HCT116 (cell line): ENCODE results near the gene STON2.

Experiments used
- EZH2phosphoT487 ChIP-seq: fragments of 200-600 bp; IDR thresholded peaks from 2 replicates; pipeline ENCODE4 v1.6.1; 2018; ENCODE audit warnings: antibody characterized with exemption, borderline replicate concordance
- POLR2A ChIP-seq: IDR thresholded peaks from 2 replicates; pipeline ENCODE4 v1.7.0; 2011; ENCODE audit warnings: borderline replicate concordance; ENCODE audit not compliant: insufficient read depth, insufficient read length; ENCODE audit errors: extremely low read depth
- POLR2AphosphoS5 ChIP-seq: IDR thresholded peaks from 2 replicates; pipeline ENCODE4 v1.6.1; 2011; ENCODE audit warnings: mild to moderate bottlenecking, low read depth, low read length, moderate library complexity
- RAD21 ChIP-seq: IDR thresholded peaks from 2 replicates; pipeline ENCODE4 v1.6.1; 2012; ENCODE audit warnings: low read depth, mild to moderate bottlenecking
- SIN3A ChIP-seq: IDR thresholded peaks from 2 replicates; pipeline ENCODE4 v1.6.1; 2012; ENCODE audit warnings: low read depth
- SP1 ChIP-seq: IDR thresholded peaks from 2 replicates; pipeline ENCODE4 v1.6.1; 2012; ENCODE audit warnings: low read depth
- TF ChIP-seq, protein P1 (sequence below): IDR thresholded peaks from 2 replicates; pipeline ENCODE4 v1.6.1; 2012
- TF ChIP-seq, protein P2 (sequence below), 3 experiments: fragments of 200-600 bp in 1 of 3; sonication (generic) in 1 of 3; IDR thresholded peaks in 2 of 3; conservative IDR thresholded peaks in 1 of 3; 2 replicates each; pipeline ENCODE4 v1.5.1; 2012 to 2017; ENCODE audit warnings: low read depth in 2 of 3, low read length in 2 of 3, antibody characterized with exemption in 1 of 3, borderline replicate concordance in 1 of 3, control low read depth in 1 of 3, mild to moderate bottlenecking in 1 of 3, mixed read lengths in 1 of 3, mixed run types in 1 of 3, moderate library complexity in 1 of 3; ENCODE audit not compliant: insufficient read depth in 1 of 3
- TF ChIP-seq, protein P3 (sequence below): IDR thresholded peaks from 2 replicates; pipeline ENCODE4 v1.6.1; 2012; ENCODE audit warnings: low read depth

DNA sequence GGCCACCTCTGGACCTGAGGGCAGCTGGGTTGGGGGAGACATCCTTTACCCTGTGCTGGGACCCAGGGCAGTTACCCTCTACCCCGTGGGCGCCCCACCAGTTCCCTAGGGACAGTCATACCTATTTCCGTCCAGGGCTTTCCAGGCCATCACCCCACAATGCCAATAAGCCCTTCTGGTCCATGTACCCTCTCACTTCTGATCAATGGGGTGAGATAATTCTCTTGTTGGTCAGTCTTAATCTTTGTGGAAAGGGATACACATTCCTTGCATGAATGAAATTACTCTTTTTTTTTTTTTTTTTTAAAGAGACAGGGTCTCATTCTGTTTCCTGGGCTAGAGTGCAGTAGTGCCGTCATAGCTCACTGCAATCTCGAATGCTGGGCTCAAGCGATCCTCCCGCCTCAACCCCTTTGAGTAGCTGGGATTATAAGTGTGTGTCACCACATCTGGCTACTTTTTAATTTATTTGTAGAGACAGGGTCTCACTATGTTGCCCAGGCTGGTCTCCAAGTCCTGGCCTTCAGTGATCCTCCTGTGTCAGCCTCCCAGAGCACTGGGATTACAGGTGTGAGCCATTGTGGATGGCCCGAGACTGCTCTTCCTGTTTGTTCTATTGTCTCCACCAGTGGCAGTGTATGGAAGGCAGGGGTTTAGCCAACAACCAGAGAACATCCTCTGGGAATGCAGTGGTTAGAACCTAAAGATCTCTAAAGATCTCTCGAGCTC lies 46.3 kb upstream of the STON2 start:
- TF ChIP-seq SIN3A (no peak), POLR2A (no peak), POLR2AphosphoS5 (no peak), RAD21 (no peak), EZH2phosphoT487 (no peak), SP1 (no peak)
- TF ChIP-seq, protein P1, sequence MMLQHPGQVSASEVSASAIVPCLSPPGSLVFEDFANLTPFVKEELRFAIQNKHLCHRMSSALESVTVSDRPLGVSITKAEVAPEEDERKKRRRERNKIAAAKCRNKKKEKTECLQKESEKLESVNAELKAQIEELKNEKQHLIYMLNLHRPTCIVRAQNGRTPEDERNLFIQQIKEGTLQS = no peak
- TF ChIP-seq, protein P2, sequence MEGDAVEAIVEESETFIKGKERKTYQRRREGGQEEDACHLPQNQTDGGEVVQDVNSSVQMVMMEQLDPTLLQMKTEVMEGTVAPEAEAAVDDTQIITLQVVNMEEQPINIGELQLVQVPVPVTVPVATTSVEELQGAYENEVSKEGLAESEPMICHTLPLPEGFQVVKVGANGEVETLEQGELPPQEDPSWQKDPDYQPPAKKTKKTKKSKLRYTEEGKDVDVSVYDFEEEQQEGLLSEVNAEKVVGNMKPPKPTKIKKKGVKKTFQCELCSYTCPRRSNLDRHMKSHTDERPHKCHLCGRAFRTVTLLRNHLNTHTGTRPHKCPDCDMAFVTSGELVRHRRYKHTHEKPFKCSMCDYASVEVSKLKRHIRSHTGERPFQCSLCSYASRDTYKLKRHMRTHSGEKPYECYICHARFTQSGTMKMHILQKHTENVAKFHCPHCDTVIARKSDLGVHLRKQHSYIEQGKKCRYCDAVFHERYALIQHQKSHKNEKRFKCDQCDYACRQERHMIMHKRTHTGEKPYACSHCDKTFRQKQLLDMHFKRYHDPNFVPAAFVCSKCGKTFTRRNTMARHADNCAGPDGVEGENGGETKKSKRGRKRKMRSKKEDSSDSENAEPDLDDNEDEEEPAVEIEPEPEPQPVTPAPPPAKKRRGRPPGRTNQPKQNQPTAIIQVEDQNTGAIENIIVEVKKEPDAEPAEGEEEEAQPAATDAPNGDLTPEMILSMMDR (IDR thresholded peaks at IDR 0.05 in 2 of 3, conservative IDR thresholded peaks at IDR 0.05 in 1 of 3; ENCODE audit: borderline replicate concordance in 1 of 3, insufficient read depth in 1 of 3, low read depth in 2 of 3, low read length in 2 of 3) = no peak
- TF ChIP-seq, protein P3, sequence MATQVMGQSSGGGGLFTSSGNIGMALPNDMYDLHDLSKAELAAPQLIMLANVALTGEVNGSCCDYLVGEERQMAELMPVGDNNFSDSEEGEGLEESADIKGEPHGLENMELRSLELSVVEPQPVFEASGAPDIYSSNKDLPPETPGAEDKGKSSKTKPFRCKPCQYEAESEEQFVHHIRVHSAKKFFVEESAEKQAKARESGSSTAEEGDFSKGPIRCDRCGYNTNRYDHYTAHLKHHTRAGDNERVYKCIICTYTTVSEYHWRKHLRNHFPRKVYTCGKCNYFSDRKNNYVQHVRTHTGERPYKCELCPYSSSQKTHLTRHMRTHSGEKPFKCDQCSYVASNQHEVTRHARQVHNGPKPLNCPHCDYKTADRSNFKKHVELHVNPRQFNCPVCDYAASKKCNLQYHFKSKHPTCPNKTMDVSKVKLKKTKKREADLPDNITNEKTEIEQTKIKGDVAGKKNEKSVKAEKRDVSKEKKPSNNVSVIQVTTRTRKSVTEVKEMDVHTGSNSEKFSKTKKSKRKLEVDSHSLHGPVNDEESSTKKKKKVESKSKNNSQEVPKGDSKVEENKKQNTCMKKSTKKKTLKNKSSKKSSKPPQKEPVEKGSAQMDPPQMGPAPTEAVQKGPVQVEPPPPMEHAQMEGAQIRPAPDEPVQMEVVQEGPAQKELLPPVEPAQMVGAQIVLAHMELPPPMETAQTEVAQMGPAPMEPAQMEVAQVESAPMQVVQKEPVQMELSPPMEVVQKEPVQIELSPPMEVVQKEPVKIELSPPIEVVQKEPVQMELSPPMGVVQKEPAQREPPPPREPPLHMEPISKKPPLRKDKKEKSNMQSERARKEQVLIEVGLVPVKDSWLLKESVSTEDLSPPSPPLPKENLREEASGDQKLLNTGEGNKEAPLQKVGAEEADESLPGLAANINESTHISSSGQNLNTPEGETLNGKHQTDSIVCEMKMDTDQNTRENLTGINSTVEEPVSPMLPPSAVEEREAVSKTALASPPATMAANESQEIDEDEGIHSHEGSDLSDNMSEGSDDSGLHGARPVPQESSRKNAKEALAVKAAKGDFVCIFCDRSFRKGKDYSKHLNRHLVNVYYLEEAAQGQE = no peak
